Smooth muscle cell (in vitro differentiated cells): ENCODE data around the gene KCTD13. TPM values are rescaled to one million over a fixed set of nuclear protein-coding genes. Genes with fewer than 3 reads are reported as not detected.

Source experiments
- DNase-seq: peaks from one replicate; lab custom pipeline; 2025; ENCODE audit not compliant: unreplicated experiment; lab: John Stamatoyannopoulos, UW
- H2AFZ ChIP-seq: fragments of 200-600 bp; sonication (generic); 2 replicates; pipeline ENCODE4 v1.6.0; 2016; ENCODE audit warnings: antibody characterized with exemption, low read depth, mild to moderate bottlenecking
- H3F3A ChIP-seq: fragments of 200-600 bp; sonication (generic); 2 replicates; pipeline ENCODE4 v1.6.0; 2017; ENCODE audit warnings: antibody characterized with exemption, low read depth
- H3K27ac ChIP-seq: fragments of 200-600 bp; sonication (generic); 2 replicates; pipeline ENCODE4 v1.5.1; 2016; ENCODE audit warnings: low read depth, mild to moderate bottlenecking
- H3K27me3 ChIP-seq: fragments of 200-600 bp; sonication (generic); 2 replicates; pipeline ENCODE4 v1.6.1; 2016; ENCODE audit warnings: low read depth, mild to moderate bottlenecking
- H3K36me3 ChIP-seq: fragments of 200-600 bp; sonication (generic); 2 replicates; pipeline ENCODE4 v1.5.1; 2016; ENCODE audit warnings: low read depth
- H3K4me1 ChIP-seq: fragments of 200-600 bp; sonication (generic); 2 replicates; pipeline ENCODE4 v1.5.1; 2016; ENCODE audit warnings: low read depth
- H3K4me2 ChIP-seq: fragments of 200-600 bp; sonication (generic); 2 replicates; pipeline ENCODE4 v1.6.0; 2016; ENCODE audit warnings: mild to moderate bottlenecking
- H3K4me3 ChIP-seq: fragments of 200-600 bp; sonication (generic); 2 replicates; pipeline ENCODE4 v1.5.1; 2016; ENCODE audit warnings: mild to moderate bottlenecking
- H3K79me2 ChIP-seq: fragments of 200-600 bp; sonication (generic); 2 replicates; pipeline ENCODE4 v1.6.0; 2016; ENCODE audit warnings: low read depth, mild to moderate bottlenecking
- H3K9ac ChIP-seq: fragments of 200-600 bp; sonication (generic); 2 replicates; pipeline ENCODE4 v1.6.0; 2016; ENCODE audit warnings: low read depth
- H3K9me3 ChIP-seq: fragments of 200-600 bp; sonication (generic); replicated peaks from 2 replicates; pipeline ENCODE4 v1.5.1; 2016; ENCODE audit warnings: low read depth
- H4K20me1 ChIP-seq: fragments of 200-600 bp; sonication (generic); 2 replicates; pipeline ENCODE4 v1.6.0; 2016; ENCODE audit warnings: low read depth
- CTCF ChIP-seq: fragments of 200-600 bp; sonication (generic); IDR thresholded peaks from 2 replicates; pipeline ENCODE4 v1.5.1; 2017; ENCODE audit warnings: borderline replicate concordance, mild to moderate bottlenecking, antibody characterized with exemption; ENCODE audit not compliant: insufficient read depth, poor library complexity, severe bottlenecking
- WGBS: methylation state at CpG from one replicate; pipeline ENCODE4 v1.1.7; 2016; ENCODE audit warnings: low lambda C conversion rate; 5-methylcytosine and 5-hydroxymethylcytosine counted together
- polyA plus RNA-seq: library from polyadenylated mRNA; unstranded; fragments of >200 nt; fragmentation: Nextera tagmentation; extraction: Ambion mirVana; gene quantifications from 2 replicates; pipeline ENCODE4 v1.2.1, GENCODE V29; 2016
- total RNA-seq: library from RNA; depleted of rRNA; stranded (reverse); fragments of >200 nt; gene quantifications from 2 replicates; pipeline ENCODE4 v1.2.3, GENCODE V29; 2014

KCTD13 gene
- total and polyA plus RNA-seq, 2 experiments from 2014 or later = 16.3 to 23.6 TPM

GRCh38 chr16:29862383-29862883 lies 63.6 kb downstream of the KCTD13 start:
- TF ChIP-seq CTCF = no peak
- H3F3A ChIP-seq = no peaks in the 10 kb centered on the region
- peak overlapping the region; percentile 94 for H3K9ac ChIP-seq
- H4K20me1 ChIP-seq = no peaks in the 10 kb centered on the region
- H3K36me3 ChIP-seq = no peaks in the 10 kb centered on the region
- peak overlapping the region; percentile 83 for H3K4me2 ChIP-seq
- WGBS = 3% methylated on average over 26 of the region's 27 CpGs
- H3K4me1 ChIP-seq = peaks cover 15% of the 10 kb centered on the region
- H3K27me3 ChIP-seq = no peaks in the 10 kb centered on the region
- no peaks in the 10 kb centered on the region for H3K9me3 ChIP-seq
- H2AFZ ChIP-seq = peak overlapping the region; percentile 73
- no peak for DNase-seq
- H3K27ac ChIP-seq = peak overlapping the region; percentile 90
- H3K79me2 ChIP-seq = peaks cover 15% of the 10 kb centered on the region
- H3K4me3 ChIP-seq = peak overlapping the region; percentile 73

- Histone ChIP-seq H4K20me1 (no peaks in the 10 kb centered on the region), H3F3A (no peaks in the 10 kb centered on the region), H3K36me3 (no peaks in the 10 kb centered on the region), H3K4me3 (no peak overlapping the region), H3K4me2 (no peak overlapping the region), H3K27me3 (no peaks in the 10 kb centered on the region), H3K4me1 (peaks cover 15% of the 10 kb centered on the region), H3K79me2 (peaks cover 15% of the 10 kb centered on the region), H3K27ac (no peak overlapping the region), H3K9ac (no peak overlapping the region), H2AFZ (no peak overlapping the region), H3K9me3 (no peaks in the 10 kb centered on the region)
- no peak for DNase-seq
- no peak for TF ChIP-seq CTCF
- 87% methylated on average over 9 of the region's 9 CpGs for WGBS
Measured at GRCh38 chr16:29860218-29860617, 65.8 kb downstream of the KCTD13 start.

- H3K27me3 ChIP-seq = no peaks in the 10 kb centered on the region
- no peak for DNase-seq
- H3K27ac ChIP-seq = no peak overlapping the region
- 98% methylated on average over 19 of the region's 19 CpGs for WGBS
- no peak overlapping the region for H2AFZ ChIP-seq
- no peaks in the 10 kb centered on the region for H3K36me3 ChIP-seq
- no peak overlapping the region for H3K4me3 ChIP-seq
- H3F3A ChIP-seq = no peaks in the 10 kb centered on the region
- no peaks in the 10 kb centered on the region for H3K9me3 ChIP-seq
- peaks cover 15% of the 10 kb centered on the region for H3K4me1 ChIP-seq
- no peak for TF ChIP-seq CTCF
- H3K79me2 ChIP-seq = peaks cover 15% of the 10 kb centered on the region
- H4K20me1 ChIP-seq = no peaks in the 10 kb centered on the region
- no peak overlapping the region for H3K9ac ChIP-seq
- no peak overlapping the region for H3K4me2 ChIP-seq
Measured at GRCh38 chr16:29858974-29859373, 67.1 kb downstream of the KCTD13 start.

GRCh38 chr16:29858149-29858849 lies 67.7 kb downstream of the KCTD13 start:
- no peak overlapping the region for H3K4me2 ChIP-seq
- DNase-seq = no peak
- no peak overlapping the region for H3K9ac ChIP-seq
- H3K9me3 ChIP-seq = no peaks in the 10 kb centered on the region
- no peaks in the 10 kb centered on the region for H3F3A ChIP-seq
- no peak overlapping the region for H2AFZ ChIP-seq
- no peaks in the 10 kb centered on the region for H3K36me3 ChIP-seq
- peak overlapping the region; percentile 71 for H3K27ac ChIP-seq
- peaks cover 15% of the 10 kb centered on the region for H3K79me2 ChIP-seq
- WGBS = 83% methylated on average over 10 of the region's 10 CpGs
- no peak overlapping the region for H3K4me3 ChIP-seq
- no peaks in the 10 kb centered on the region for H3K27me3 ChIP-seq
- no peak for TF ChIP-seq CTCF
- H4K20me1 ChIP-seq = no peaks in the 10 kb centered on the region
- H3K4me1 ChIP-seq = peaks cover 12% of the 10 kb centered on the region
